ENCODE data around the gene NCAM2.

- TF ChIP-seq, protein P1, sequence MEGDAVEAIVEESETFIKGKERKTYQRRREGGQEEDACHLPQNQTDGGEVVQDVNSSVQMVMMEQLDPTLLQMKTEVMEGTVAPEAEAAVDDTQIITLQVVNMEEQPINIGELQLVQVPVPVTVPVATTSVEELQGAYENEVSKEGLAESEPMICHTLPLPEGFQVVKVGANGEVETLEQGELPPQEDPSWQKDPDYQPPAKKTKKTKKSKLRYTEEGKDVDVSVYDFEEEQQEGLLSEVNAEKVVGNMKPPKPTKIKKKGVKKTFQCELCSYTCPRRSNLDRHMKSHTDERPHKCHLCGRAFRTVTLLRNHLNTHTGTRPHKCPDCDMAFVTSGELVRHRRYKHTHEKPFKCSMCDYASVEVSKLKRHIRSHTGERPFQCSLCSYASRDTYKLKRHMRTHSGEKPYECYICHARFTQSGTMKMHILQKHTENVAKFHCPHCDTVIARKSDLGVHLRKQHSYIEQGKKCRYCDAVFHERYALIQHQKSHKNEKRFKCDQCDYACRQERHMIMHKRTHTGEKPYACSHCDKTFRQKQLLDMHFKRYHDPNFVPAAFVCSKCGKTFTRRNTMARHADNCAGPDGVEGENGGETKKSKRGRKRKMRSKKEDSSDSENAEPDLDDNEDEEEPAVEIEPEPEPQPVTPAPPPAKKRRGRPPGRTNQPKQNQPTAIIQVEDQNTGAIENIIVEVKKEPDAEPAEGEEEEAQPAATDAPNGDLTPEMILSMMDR (IDR thresholded peaks at IDR 0.05), result no peak
- no peak for TF ChIP-seq EP300 (IDR thresholded peaks at IDR 0.05)
- no peak for TF ChIP-seq POLR2A (IDR thresholded peaks at IDR 0.05)
- TF ChIP-seq POLR2AphosphoS5 (IDR thresholded peaks at IDR 0.05), result no peak
Observed at GRCh38 chr21:21241391-21241790, 243.2 kb downstream of the NCAM2 start.
